Peyer's patch (tissue), 4 donors: Measurements from ENCODE around the gene AUTS2. TPM values are rescaled to one million over a fixed set of nuclear protein-coding genes. Genes with fewer than 3 reads are reported as not detected.

ENCODE experiments used
- DNase-seq, 3 donors: peaks; one replicate each; pipeline ENCODE4 v3.0.0-alpha.2; 2017 to 2019
- H3K27ac ChIP-seq, 4 donors: fragments of 200-600 bp; sonication (generic); one replicate each; pipeline ENCODE4 v1.5.1; 2016 to 2019
- H3K27me3 ChIP-seq, 2 donors: fragments of 200-600 bp; sonication (generic); one replicate each; pipeline ENCODE4 v1.5.1; 2019
- H3K36me3 ChIP-seq, 3 donors: fragments of 200-600 bp; sonication (generic); one replicate each; pipeline ENCODE4 v1.5.1; 2016 to 2019
- H3K4me1 ChIP-seq, 4 donors: fragments of 200-600 bp; sonication (generic); one replicate each; pipeline ENCODE4 v1.5.1; 2016 to 2019
- H3K4me3 ChIP-seq, 4 donors: fragments of 200-600 bp; sonication (generic); 1 replicate in 3 of 4; 2 replicates in 1 of 4; pipeline ENCODE4 v1.5.1; 2016 to 2019; ENCODE audit warnings: mild to moderate bottlenecking in 1 of 4
- H3K9me3 ChIP-seq, 4 donors: fragments of 200-600 bp; sonication (generic); one replicate each; pipeline ENCODE4 v1.5.1; 2016 to 2019; ENCODE audit warnings: mild to moderate bottlenecking in 1 of 4
- CTCF ChIP-seq, 6 experiments: fragments of 450-650 bp in 4 of 6; fragments of 200-600 bp in 2 of 6; sonication (generic) in 1 of 6; IDR thresholded peaks; one replicate each; pipeline ENCODE4 v1.5.1; 2017 to 2019; ENCODE audit warnings: antibody characterized with exemption in 6 of 6, mild to moderate bottlenecking in 3 of 6, moderate library complexity in 1 of 6
- POLR2A ChIP-seq, 2 donors: fragments of 450-650 bp; IDR thresholded peaks; one replicate each; pipeline ENCODE4 v1.5.1; 2017; ENCODE audit warnings: antibody characterized with exemption in 2 of 2, mild to moderate bottlenecking in 2 of 2, moderate library complexity in 2 of 2
- total RNA-seq, 4 donors: library from RNA; depleted of rRNA; stranded (reverse); fragments of >200 nt; gene quantifications; one replicate each; pipeline ENCODE4 v1.1.0, GENCODE V29; 2016

AUTS2 gene
- total RNA-seq, 4 donors from 2014 or later: 55.9 to 90.0 (median 72.6) TPM

DNA sequence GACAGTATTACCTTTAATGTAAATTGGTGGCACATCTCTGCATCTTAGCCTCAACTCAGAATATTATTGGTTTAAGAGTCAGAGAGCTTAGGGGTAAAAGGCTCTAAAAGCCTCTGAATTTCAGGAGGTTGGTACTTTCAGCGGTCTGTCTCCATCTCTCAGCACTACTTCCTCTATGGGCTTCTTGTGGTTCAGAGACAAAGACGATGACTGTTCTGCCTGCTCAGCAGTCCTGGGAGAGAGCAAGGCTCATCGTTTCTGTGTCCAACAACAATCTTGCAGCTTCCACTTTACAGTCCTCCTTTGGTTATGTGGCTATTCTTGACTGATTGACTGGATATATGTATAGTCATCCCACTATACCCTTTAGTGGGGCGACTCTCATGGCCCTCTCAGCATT lies 394.7 kb downstream of the AUTS2 start:
- Histone ChIP-seq H3K36me3 (no peaks in the 10 kb centered on the region), H3K27ac (no peak overlapping the region), H3K4me1 (no peaks in the 10 kb centered on the region), H3K9me3 (no peaks in the 10 kb centered on the region), H3K4me3 (no peak overlapping the region), H3K27me3 (no peaks in the 10 kb centered on the region)
- no peak for TF ChIP-seq POLR2A (IDR thresholded peaks at IDR 0.05)
- TF ChIP-seq CTCF (IDR thresholded peaks at IDR 0.05): no peak
- DNase-seq: no peak

DNA sequence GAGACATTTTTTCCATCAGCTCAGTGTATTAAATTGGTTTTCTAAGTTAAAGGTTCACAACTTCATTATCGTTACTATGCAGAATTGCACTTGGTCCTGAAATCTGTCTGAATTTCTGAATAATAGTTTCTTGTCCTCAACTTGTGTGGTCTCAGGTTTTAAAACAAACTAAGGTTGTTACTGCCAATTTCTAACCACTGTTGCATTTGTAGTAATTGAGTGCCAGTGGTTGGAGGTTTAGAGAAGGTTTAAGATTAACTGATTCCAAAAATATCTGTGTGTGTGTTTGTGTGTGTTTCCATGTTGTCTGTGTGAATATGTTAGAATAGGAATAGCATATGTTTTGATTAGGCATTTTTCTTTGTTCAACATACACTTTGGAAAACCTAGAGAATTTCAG lies 395.9 kb downstream of the AUTS2 start:
- Histone ChIP-seq H3K9me3 (no peaks in the 10 kb centered on the region), H3K4me3 (no peak overlapping the region), H3K36me3 (no peaks in the 10 kb centered on the region), H3K4me1 (no peaks in the 10 kb centered on the region), H3K27ac (no peak overlapping the region), H3K27me3 (no peaks in the 10 kb centered on the region)
- DNase-seq: no peak
- TF ChIP-seq POLR2A (IDR thresholded peaks at IDR 0.05): no peak

GRCh38 chr7:69994886-69995542 lies 396.7 kb downstream of the AUTS2 start:
- TF ChIP-seq CTCF (IDR thresholded peaks at IDR 0.05) (no peak), POLR2A (IDR thresholded peaks at IDR 0.05) (no peak)
- H3K4me1 ChIP-seq: no peaks in the 10 kb centered on the region
- H3K27ac ChIP-seq: no peak overlapping the region
- no peak for DNase-seq
- no peak overlapping the region for H3K4me3 ChIP-seq
- no peaks in the 10 kb centered on the region for H3K9me3 ChIP-seq
- no peaks in the 10 kb centered on the region for H3K36me3 ChIP-seq
- H3K27me3 ChIP-seq: no peaks in the 10 kb centered on the region

- Histone ChIP-seq H3K27ac (no peak overlapping the region), H3K36me3 (no peaks in the 10 kb centered on the region), H3K4me3 (no peak overlapping the region), H3K9me3 (no peaks in the 10 kb centered on the region), H3K27me3 (no peaks in the 10 kb centered on the region), H3K4me1 (no peaks in the 10 kb centered on the region)
- no peak for TF ChIP-seq CTCF (IDR thresholded peaks at IDR 0.05)
- TF ChIP-seq POLR2A (IDR thresholded peaks at IDR 0.05): no peak
- no peak for DNase-seq
Observed at GRCh38 chr7:69996121-69996520, 397.8 kb downstream of the AUTS2 start.

- H3K9me3 ChIP-seq: no peaks in the 10 kb centered on the region
- no peak overlapping the region for H3K4me3 ChIP-seq
- H3K36me3 ChIP-seq: no peaks in the 10 kb centered on the region
- no peaks in the 10 kb centered on the region for H3K27me3 ChIP-seq
- H3K4me1 ChIP-seq: no peaks in the 10 kb centered on the region
- no peak overlapping the region for H3K27ac ChIP-seq
- TF ChIP-seq CTCF (IDR thresholded peaks at IDR 0.05) (no peak), POLR2A (IDR thresholded peaks at IDR 0.05) (no peak)
- no peak for DNase-seq
Observed at GRCh38 chr7:70000737-70001348, 402.6 kb downstream of the AUTS2 start.

DNA sequence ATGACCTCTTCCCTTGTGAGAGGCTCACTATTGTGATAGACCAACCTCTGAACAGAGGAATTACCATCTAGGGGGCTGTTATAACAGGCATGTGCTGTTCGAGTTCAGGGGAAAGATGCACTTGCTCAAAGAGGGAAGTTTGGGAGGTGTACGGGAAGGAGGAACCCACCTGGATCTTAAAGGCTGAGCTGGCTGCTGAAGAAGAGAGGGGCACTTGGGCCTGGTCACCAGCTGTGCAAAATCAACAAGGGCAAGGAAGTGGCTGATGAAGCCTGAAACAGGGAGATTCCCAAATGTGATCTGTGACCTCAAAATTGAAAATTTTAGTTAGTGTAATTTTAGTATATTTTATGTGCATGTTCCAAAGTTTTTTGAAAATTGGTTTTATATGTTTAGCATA lies 407.2 kb downstream of the AUTS2 start:
- Histone ChIP-seq H3K27ac (no peak overlapping the region), H3K9me3 (no peaks in the 10 kb centered on the region), H3K27me3 (no peaks in the 10 kb centered on the region), H3K4me3 (no peak overlapping the region), H3K36me3 (no peaks in the 10 kb centered on the region), H3K4me1 (peaks cover 0 to 4% (median 0%) of the 10 kb centered on the region in 4 donors)
- TF ChIP-seq CTCF (IDR thresholded peaks at IDR 0.05) (no peak), POLR2A (IDR thresholded peaks at IDR 0.05) (no peak)
- no peak for DNase-seq
